DOHH2 (cell line): Measurements from ENCODE around the gene ATP8A2.

ENCODE experiments used
- H3F3A ChIP-seq: fragments of 200-600 bp; sonication (generic), shearing (Covaris generic); 2 replicates; pipeline ENCODE4 v1.6.0; 2016; ENCODE audit warnings: antibody characterized with exemption, mild to moderate bottlenecking; ENCODE audit not compliant: control insufficient read depth, insufficient read depth
- H3K27ac ChIP-seq: fragments of 200-600 bp; sonication (generic); 2 replicates; pipeline ENCODE4 v1.5.1; 2014; ENCODE audit warnings: low read depth, mild to moderate bottlenecking, low read length, moderate library complexity
- H3K27me3 ChIP-seq: fragments of 200-600 bp; sonication (generic); 2 replicates; pipeline ENCODE4 v1.6.1; 2014; ENCODE audit warnings: mild to moderate bottlenecking, low read length, mixed read lengths; ENCODE audit not compliant: control insufficient read depth
- H3K36me3 ChIP-seq: fragments of 200-600 bp; sonication (generic); 2 replicates; pipeline ENCODE4 v1.6.1; 2014; ENCODE audit warnings: mild to moderate bottlenecking, low read length, moderate library complexity, mixed read lengths; ENCODE audit not compliant: control insufficient read depth
- H3K4me1 ChIP-seq: fragments of 200-600 bp; sonication (generic); 2 replicates; pipeline ENCODE4 v1.6.1; 2014; ENCODE audit warnings: mild to moderate bottlenecking, low read length, mixed read lengths; ENCODE audit not compliant: control insufficient read depth
- H3K4me2 ChIP-seq: fragments of 200-600 bp; sonication (generic); 2 replicates; pipeline ENCODE4 v1.6.0; 2014; ENCODE audit warnings: mild to moderate bottlenecking, low read length, moderate library complexity
- H3K4me3 ChIP-seq: fragments of 200-600 bp; sonication (generic); 2 replicates; pipeline ENCODE4 v1.5.1; 2014; ENCODE audit warnings: mild to moderate bottlenecking, low read length, mixed read lengths
- H3K79me2 ChIP-seq: fragments of 200-600 bp; sonication (generic); 2 replicates; pipeline ENCODE4 v1.6.1; 2014; ENCODE audit warnings: mild to moderate bottlenecking, low read length, mixed read lengths; ENCODE audit not compliant: control insufficient read depth
- H3K9me2 ChIP-seq: fragments of 200-600 bp; sonication (generic); replicated peaks from 2 replicates; pipeline ENCODE4 v1.6.1; 2014; ENCODE audit warnings: mild to moderate bottlenecking, low read length, mixed read lengths; ENCODE audit not compliant: control insufficient read depth
- H3K9me3 ChIP-seq: fragments of 200-600 bp; sonication (generic); 2 replicates; pipeline ENCODE4 v1.6.1; 2014; ENCODE audit warnings: antibody characterized with exemption, low read length, mixed read lengths; ENCODE audit not compliant: control insufficient read depth, insufficient read depth
- H4K20me1 ChIP-seq: fragments of 200-600 bp; sonication (generic); 2 replicates; pipeline ENCODE4 v1.6.0; 2014; ENCODE audit warnings: low read depth, mild to moderate bottlenecking, antibody characterized with exemption, low read length, moderate library complexity; ENCODE audit not compliant: control insufficient read depth, insufficient read depth
- CTCF ChIP-seq: fragments of 200-600 bp; sonication (generic); IDR thresholded peaks from one replicate; pipeline ENCODE4 v1.5.1; 2014; ENCODE audit warnings: antibody characterized with exemption, mild to moderate bottlenecking, low read depth, low read length; ENCODE audit not compliant: poor library complexity, severe bottlenecking
- EZH2phosphoT487 ChIP-seq: fragments of 200-600 bp; sonication (generic); IDR thresholded peaks from 2 replicates; pipeline ENCODE4 v1.6.1; 2017; ENCODE audit warnings: borderline replicate concordance, mild to moderate bottlenecking, antibody characterized with exemption, low read length, moderate library complexity, mixed read lengths

ATP8A2 gene

GRCh38 chr13:25890671-25891212 lies 519.0 kb downstream of the ATP8A2 start:
- no peak overlapping the region for H3K27ac ChIP-seq
- no peaks in the 10 kb centered on the region for H3K9me2 ChIP-seq
- no peaks in the 10 kb centered on the region for H3K4me1 ChIP-seq
- H3F3A ChIP-seq = no peaks in the 10 kb centered on the region
- H3K9me3 ChIP-seq = no peaks in the 10 kb centered on the region
- no peak overlapping the region for H3K4me3 ChIP-seq
- H3K4me2 ChIP-seq = no peak overlapping the region
- H3K27me3 ChIP-seq = no peaks in the 10 kb centered on the region; the same call in 1 of the 2 replicates
- TF ChIP-seq EZH2phosphoT487 (no peak), CTCF (no peak)
- no peaks in the 10 kb centered on the region for H3K79me2 ChIP-seq
- no peaks in the 10 kb centered on the region for H4K20me1 ChIP-seq
- H3K36me3 ChIP-seq = no peaks in the 10 kb centered on the region

- Histone ChIP-seq H3K27ac (no peak overlapping the region), H3K9me3 (peaks cover 9% of the 10 kb centered on the region; the same call in 1 of the 2 replicates), H3K4me3 (no peak overlapping the region), H3K79me2 (no peaks in the 10 kb centered on the region), H3F3A (no peaks in the 10 kb centered on the region), H3K9me2 (no peaks in the 10 kb centered on the region), H3K4me1 (no peaks in the 10 kb centered on the region), H3K27me3 (no peaks in the 10 kb centered on the region), H3K4me2 (no peak overlapping the region), H3K36me3 (no peaks in the 10 kb centered on the region), H4K20me1 (no peaks in the 10 kb centered on the region)
- TF ChIP-seq CTCF (no peak), EZH2phosphoT487 (no peak)
Observed at GRCh38 chr13:25898991-25899390, 527.2 kb downstream of the ATP8A2 start.

GRCh38 chr13:25899464-25899863 lies 527.7 kb downstream of the ATP8A2 start:
- TF ChIP-seq EZH2phosphoT487 (no peak), CTCF (no peak)
- Histone ChIP-seq H3K4me3 (no peak overlapping the region), H3K27me3 (no peaks in the 10 kb centered on the region), H3K36me3 (no peaks in the 10 kb centered on the region), H3K4me1 (no peaks in the 10 kb centered on the region), H3K4me2 (no peak overlapping the region), H3K9me3 (peaks cover 9% of the 10 kb centered on the region; the same call in 1 of the 2 replicates), H4K20me1 (no peaks in the 10 kb centered on the region), H3K79me2 (no peaks in the 10 kb centered on the region), H3K9me2 (no peaks in the 10 kb centered on the region), H3K27ac (no peak overlapping the region), H3F3A (no peaks in the 10 kb centered on the region)
